CD4-positive, alpha-beta T cell (primary cell): Measurements from ENCODE around the gene F10. TPM values are rescaled to one million over a fixed set of nuclear protein-coding genes. Genes with fewer than 3 reads are reported as not detected.

ENCODE experiments used
- ATAC-seq: fragments of 200-7000 bp; cut with Tn5 transposase; one replicate; pipeline ENCODE4 v1.10.0; 2022; ENCODE audit warnings: mild to moderate bottlenecking; ENCODE audit not compliant: poor library complexity
- CTCF ChIA-PET: fragments of 350-600 bp; sonication (Branson Sonifier 250); formaldehyde crosslinking; loops from one replicate; lab custom pipeline; 2021; ENCODE audit warnings: antibody characterized with exemption, inconsistent platforms; lab: Charles Lee
- POLR2A ChIA-PET: fragments of 350-600 bp; sonication (Branson Sonifier 250); formaldehyde crosslinking; loops from one replicate; lab custom pipeline; 2021; ENCODE audit warnings: antibody characterized with exemption, inconsistent platforms; lab: Charles Lee
- DNase-seq, 14 experiments: peaks; one replicate each; pipeline ENCODE4 v3.0.0-alpha.2; 2013 to 2020; ENCODE audit warnings: mixed read lengths in 2 of 14
- H3K27ac ChIP-seq, 2 donors: one replicate each; pipeline versions ENCODE4 v1.5.1 to v1.7.0; 2013; ENCODE audit warnings: low read length in 2 of 2, low read depth in 1 of 2, mild to moderate bottlenecking in 1 of 2
- H3K27me3 ChIP-seq, 2 experiments: 1 replicate in 1 of 2; 2 replicates in 1 of 2; pipeline versions ENCODE4 v1.6.1 to v1.7.0; 2013; ENCODE audit warnings: low read length in 2 of 2, control low read depth in 1 of 2, mild to moderate bottlenecking in 1 of 2, moderate library complexity in 1 of 2; ENCODE audit not compliant: insufficient read depth in 2 of 2, control insufficient read depth in 1 of 2
- H3K36me3 ChIP-seq: one replicate; pipeline ENCODE4 v1.6.1; 2013; ENCODE audit warnings: low read length, control low read depth; ENCODE audit not compliant: insufficient read depth
- H3K4me1 ChIP-seq: one replicate; pipeline ENCODE4 v1.6.1; 2013; ENCODE audit warnings: low read length, control low read depth; ENCODE audit not compliant: insufficient read depth
- H3K4me3 ChIP-seq: one replicate; pipeline ENCODE4 v1.5.1; 2013; ENCODE audit warnings: mild to moderate bottlenecking, low read length, moderate library complexity
- H3K9me3 ChIP-seq, 2 experiments: 1 replicate in 1 of 2; 2 replicates in 1 of 2; pipeline versions ENCODE4 v1.6.1 to v1.7.0; 2013; ENCODE audit warnings: low read length in 2 of 2, mild to moderate bottlenecking in 2 of 2, control low read depth in 1 of 2, moderate library complexity in 1 of 2; ENCODE audit not compliant: control insufficient read depth in 1 of 2, insufficient read depth in 1 of 2
- H3K27ac Mint-ChIP-seq: one replicate; pipeline ENCODE4 v1.8.0; 2020; ENCODE audit warnings: mixed read lengths
- H3K27me3 Mint-ChIP-seq: one replicate; pipeline ENCODE4 v1.8.0; 2021; ENCODE audit warnings: mixed read lengths
- H3K36me3 Mint-ChIP-seq: one replicate; pipeline ENCODE4 v1.8.0; 2021; ENCODE audit warnings: low read depth, mixed read lengths
- H3K4me1 Mint-ChIP-seq: one replicate; pipeline ENCODE4 v1.8.0; 2021; ENCODE audit warnings: low read depth, mixed read lengths
- H3K4me3 Mint-ChIP-seq: one replicate; pipeline ENCODE4 v1.8.0; 2020; ENCODE audit warnings: mild to moderate bottlenecking, mixed read lengths
- H3K9me3 Mint-ChIP-seq: one replicate; pipeline ENCODE4 v1.8.0; 2020; ENCODE audit warnings: mixed read lengths
- CTCF ChIP-seq: fragments of 200-600 bp; IDR thresholded peaks from one replicate; pipeline ENCODE4 v1.8.0; 2022; ENCODE audit warnings: antibody characterized with exemption, mild to moderate bottlenecking
- intact Hi-C, 2 experiments: fragments of 100-400 bp; cut with DNase I in 1 of 2; cut with micrococcal nuclease in 1 of 2; formaldehyde crosslinking; loops; one replicate each; pipeline versions ENCODE4 v1.15.1 to v1.9.0; 2023 to 2025; cut with DNase I, micrococcal nuclease
- total RNA-seq, 174 experiments: library from RNA in 2 of 174; stranded (reverse) in 2 of 174; gene quantifications; one replicate each; pipeline ENCODE4 v1.2.3 and lab custom pipeline; 2021 to 2026

The F10 gene
- total RNA-seq, 2 experiments from 2014 or later = not detected

- POLR2A ChIA-PET = no interaction called here
- intact Hi-C loops = no loop called here
- Mint-ChIP-seq H3K36me3 (no peaks in the 10 kb centered on the region), H3K4me1 (no peaks in the 10 kb centered on the region), H3K4me3 (no peak overlapping the region), H3K27ac (no peak overlapping the region), H3K27me3 (no peaks in the 10 kb centered on the region), H3K9me3 (no peaks in the 10 kb centered on the region)
- Histone ChIP-seq H3K27me3 (no peaks in the 10 kb centered on the region), H3K4me1 (no peaks in the 10 kb centered on the region), H3K36me3 (no peaks in the 10 kb centered on the region), H3K27ac (no peak overlapping the region), H3K4me3 (no peak overlapping the region), H3K9me3 (no peaks in the 10 kb centered on the region)
- no peak for TF ChIP-seq CTCF
- CTCF ChIA-PET = no interaction called here
- ATAC-seq (no peak), DNase-seq (no peak)
Measured at GRCh38 chr13:113096745-113097305, 25.8 kb upstream of the F10 start.

DNA sequence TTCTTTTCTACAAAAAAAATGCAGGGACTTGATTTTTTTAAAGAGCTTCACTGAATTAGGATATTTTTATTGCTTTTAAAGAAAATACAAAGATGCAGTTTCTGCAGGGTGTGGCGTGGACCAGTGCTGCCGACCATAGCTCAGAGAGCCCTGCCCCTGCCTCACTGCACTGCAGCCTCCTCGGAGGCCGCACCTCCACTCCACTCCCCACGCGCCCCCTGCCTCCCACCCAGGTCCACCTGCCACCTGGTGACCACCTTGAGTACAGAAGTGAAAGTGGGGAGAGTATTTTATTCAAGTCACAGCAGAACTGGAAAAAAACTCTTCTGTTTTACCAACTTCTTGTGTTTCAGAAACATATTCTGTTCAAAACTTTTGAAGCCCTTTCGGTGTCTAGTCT lies 24.9 kb upstream of the F10 start:
- Histone ChIP-seq H3K4me3 (no peak overlapping the region), H3K9me3 (no peaks in the 10 kb centered on the region), H3K27ac (no peak overlapping the region), H3K36me3 (no peaks in the 10 kb centered on the region), H3K4me1 (no peaks in the 10 kb centered on the region), H3K27me3 (no peaks in the 10 kb centered on the region)
- Mint-ChIP-seq H3K27ac (no peak overlapping the region), H3K27me3 (no peaks in the 10 kb centered on the region), H3K9me3 (no peaks in the 10 kb centered on the region), H3K36me3 (no peaks in the 10 kb centered on the region), H3K4me3 (no peak overlapping the region), H3K4me1 (no peaks in the 10 kb centered on the region)
- ChIA-PET CTCF (no interaction called here), POLR2A (no interaction called here)
- intact Hi-C loops = no loop called here
- no peak for DNase-seq
- no peak for TF ChIP-seq CTCF
- no peak for ATAC-seq

DNA sequence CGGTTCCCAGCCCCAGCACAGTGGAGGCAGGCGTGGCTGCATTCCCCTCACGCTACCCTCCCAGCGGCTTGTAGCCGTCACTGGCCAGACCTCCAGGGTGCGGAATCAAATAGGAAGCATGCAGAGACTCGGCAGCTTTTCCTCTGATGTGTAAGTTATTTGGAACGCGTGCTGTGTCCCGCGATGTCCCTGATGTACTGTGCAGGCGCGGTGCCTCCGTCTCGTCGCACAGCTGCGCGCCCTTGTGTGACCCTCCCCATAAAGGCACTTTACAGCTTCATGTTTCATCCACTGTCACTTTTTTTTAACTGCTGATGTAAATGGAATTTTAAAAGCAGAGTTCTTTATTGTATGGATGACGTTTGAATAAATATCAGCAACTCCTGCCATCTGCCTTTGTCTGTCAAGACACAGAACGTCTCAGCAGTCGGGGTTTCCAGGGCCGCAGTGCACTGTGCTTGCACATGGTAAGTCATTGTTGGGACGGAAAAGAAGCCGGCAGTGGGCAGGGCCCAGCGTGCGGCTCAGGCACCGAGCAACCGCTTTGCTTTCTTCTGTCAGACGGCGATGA lies 24.4 kb upstream of the F10 start:
- H3K9me3 Mint-ChIP-seq = no peaks in the 10 kb centered on the region
- CTCF ChIA-PET = interaction anchor here (1.2 kb wide), 1 partner anchor 9 kb away, joined by 3 read pairs; no protein-coding TSS in a partner anchor

More for the DNA sequence above, 24.4 kb upstream of the F10 start:
- H3K4me3 ChIP-seq = no peak overlapping the region
- H3K4me1 ChIP-seq = no peaks in the 10 kb centered on the region
- no peak overlapping the region for H3K4me3 Mint-ChIP-seq
- ATAC-seq (no peak), DNase-seq (no peak)
- intact Hi-C loops = no loop called here
- no peaks in the 10 kb centered on the region for H3K9me3 ChIP-seq
- POLR2A ChIA-PET = no interaction called here
- no peaks in the 10 kb centered on the region for H3K36me3 Mint-ChIP-seq
- H3K27ac ChIP-seq = no peak overlapping the region
- no peaks in the 10 kb centered on the region for H3K36me3 ChIP-seq
- no peak overlapping the region for H3K27ac Mint-ChIP-seq
- TF ChIP-seq CTCF = no peak
- H3K27me3 ChIP-seq = no peaks in the 10 kb centered on the region
- H3K27me3 Mint-ChIP-seq = no peaks in the 10 kb centered on the region
- H3K4me1 Mint-ChIP-seq = no peaks in the 10 kb centered on the region
